Heart left ventricle (tissue), 13 donors: ENCODE data around the gene VPS4B.

ENCODE experiments used
- POLR2A ChIP-seq, 2 donors: fragments of 450-650 bp; IDR thresholded peaks; one replicate each; pipeline ENCODE4 v1.6.1; 2017; ENCODE audit warnings: antibody characterized with exemption in 2 of 2, mild to moderate bottlenecking in 2 of 2, moderate library complexity in 2 of 2
- TF ChIP-seq, protein P1 (sequence below), 12 donors: fragments of 200-600 bp; sonication (generic) in 4 of 12; IDR thresholded peaks; one replicate each; pipeline versions ENCODE4 v1.5.0 to v1.8.0; 2018 to 2022; ENCODE audit warnings: antibody characterized with exemption in 12 of 12, mild to moderate bottlenecking in 5 of 12
- donor health status: ischemic (EF 13 %, LVEDD 7.1; RV severe dilation, severe dysfunction).
- donor health status: DM: no; HTN: yes; CAD: no.
- donor health status: DM: no; HTN: no; CAD: no.
- donor health status: ischemic (EF 25% LVEDD 6.9; RV normal size, moderate dysfunction).
- donor health status: ischemic (EF 25% LVEDD 5.7; RV mildly dilated, moderate dysfunction).
- donor health status: ischemic (EF 35%, LVEDD 5.7; RV mildly dilated, moderate dysfunction).
- donor health status: nonischemic (EF 11% LVEDD 7.7; RV severe dilation, severe dysfunction).
- donor health status: DM: yes; HTN: yes; CAD: no.
- donor health status: PGD.
- donor health status: ischemic (EF 29% LVEDD 5.4; RV normal size, mild dysfunction).
- donor health status: nonischemic (EF 23%, LVEDD 6.1; RV moderate dilation, normal function).

DNA sequence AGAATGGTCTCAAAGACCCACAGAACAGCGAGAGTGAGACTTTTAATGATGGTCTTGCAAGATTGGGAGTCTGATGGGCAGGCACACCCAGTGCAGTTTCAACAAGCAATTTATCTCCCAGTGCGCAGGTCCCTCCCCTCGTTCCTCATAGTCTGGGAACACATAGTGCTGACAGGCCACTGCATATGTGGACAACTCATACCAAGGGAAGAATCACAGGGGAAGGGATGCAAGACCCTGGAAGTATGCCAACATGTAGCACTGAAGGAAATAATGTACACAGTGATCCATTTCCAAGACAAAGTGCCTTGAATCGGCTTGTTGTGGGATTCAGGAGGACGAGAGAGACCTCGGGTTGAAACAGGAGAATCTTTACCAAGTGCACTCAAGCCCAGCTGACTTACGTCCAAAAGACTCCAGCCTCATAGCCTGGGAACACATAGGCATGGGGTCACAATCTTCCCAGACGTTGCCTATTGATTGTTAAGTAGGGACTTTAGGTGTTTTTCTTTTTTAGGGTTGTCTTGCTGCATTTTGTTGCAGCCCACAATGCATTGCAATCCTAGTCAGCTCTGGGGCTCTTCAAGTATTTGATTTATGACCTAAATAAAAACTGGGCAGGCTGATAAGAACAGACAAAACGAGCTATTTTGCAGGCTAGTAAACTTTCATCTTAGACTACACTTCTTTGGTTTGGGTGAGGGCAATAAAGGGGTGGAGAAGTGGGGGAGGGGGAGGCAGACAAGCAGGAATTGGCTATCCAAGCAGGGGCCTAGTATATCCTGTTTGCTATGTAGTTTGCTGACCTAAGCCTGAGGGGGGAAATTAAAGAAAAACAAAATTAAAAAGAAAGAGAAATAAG, 29.8 kb upstream of the VPS4B start:
- TF ChIP-seq, protein P1, sequence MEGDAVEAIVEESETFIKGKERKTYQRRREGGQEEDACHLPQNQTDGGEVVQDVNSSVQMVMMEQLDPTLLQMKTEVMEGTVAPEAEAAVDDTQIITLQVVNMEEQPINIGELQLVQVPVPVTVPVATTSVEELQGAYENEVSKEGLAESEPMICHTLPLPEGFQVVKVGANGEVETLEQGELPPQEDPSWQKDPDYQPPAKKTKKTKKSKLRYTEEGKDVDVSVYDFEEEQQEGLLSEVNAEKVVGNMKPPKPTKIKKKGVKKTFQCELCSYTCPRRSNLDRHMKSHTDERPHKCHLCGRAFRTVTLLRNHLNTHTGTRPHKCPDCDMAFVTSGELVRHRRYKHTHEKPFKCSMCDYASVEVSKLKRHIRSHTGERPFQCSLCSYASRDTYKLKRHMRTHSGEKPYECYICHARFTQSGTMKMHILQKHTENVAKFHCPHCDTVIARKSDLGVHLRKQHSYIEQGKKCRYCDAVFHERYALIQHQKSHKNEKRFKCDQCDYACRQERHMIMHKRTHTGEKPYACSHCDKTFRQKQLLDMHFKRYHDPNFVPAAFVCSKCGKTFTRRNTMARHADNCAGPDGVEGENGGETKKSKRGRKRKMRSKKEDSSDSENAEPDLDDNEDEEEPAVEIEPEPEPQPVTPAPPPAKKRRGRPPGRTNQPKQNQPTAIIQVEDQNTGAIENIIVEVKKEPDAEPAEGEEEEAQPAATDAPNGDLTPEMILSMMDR (IDR thresholded peaks at IDR 0.05): no peak
- no peak for TF ChIP-seq POLR2A (IDR thresholded peaks at IDR 0.05)
